ENCODE results near the gene GALP. TPM values are rescaled to one million over a fixed set of nuclear protein-coding genes. Genes with fewer than 3 reads are reported as not detected.
"Not testable (repeated sequence)": the region's sequence is repeated elsewhere in the genome, so short reads cannot be mapped to it uniquely, and the experiment has no call there.

Gene GALP
- total RNA-seq (not detected), total RNA-seq (0 to 0.19 (median 0) reads per million in 172 experiments)
- polyA plus RNA-seq (2013, experiment 1 of 2) = not detected
- polyA plus RNA-seq (2013, experiment 2 of 2) = not detected

- H3K27ac ChIP-seq (ENCODE audit: low read depth in 1 of 2, low read length in 2 of 2); H3K27me3 ChIP-seq (ENCODE audit: control insufficient read depth in 1 of 2, insufficient read depth in 2 of 2, low read length in 2 of 2); H3K36me3 Mint-ChIP-seq (ENCODE audit: low read depth); H3K4me1 ChIP-seq (ENCODE audit: insufficient read depth, low read length); H3K27ac Mint-ChIP-seq; CTCF ChIA-PET; POLR2A ChIA-PET; ATAC-seq (ENCODE audit: poor library complexity); intact Hi-C loops (cut with DNase I, micrococcal nuclease); DNase-seq; H3K4me3 ChIP-seq (ENCODE audit: low read length); H3K36me3 ChIP-seq (ENCODE audit: insufficient read depth, low read length); H3K27me3 Mint-ChIP-seq; H3K9me3 ChIP-seq (ENCODE audit: control insufficient read depth in 1 of 2, insufficient read depth in 1 of 2, low read length in 2 of 2); H3K9me3 Mint-ChIP-seq; H3K4me1 Mint-ChIP-seq (ENCODE audit: low read depth); H3K4me3 Mint-ChIP-seq: not testable (repeated sequence)
Measured at GRCh38 chr19:56175861-56176307, at the start of gene GALP. Gene GALP (plus strand): TSS chr19:56176008. CDS start chr19:56177109, 1,101 bp downstream.

GRCh38 chr19:56126983-56127780 is 48.6 kb upstream of the GALP start:
- Mint-ChIP-seq H3K4me1 (ENCODE audit: low read depth) (peaks cover 27% of the 10 kb centered on the region), H3K4me3 (no peak overlapping the region), H3K27me3 (no peaks in the 10 kb centered on the region), H3K36me3 (ENCODE audit: low read depth) (no peaks in the 10 kb centered on the region), H3K9me3 (no peaks in the 10 kb centered on the region), H3K27ac (no peak overlapping the region)
- H3K4me3 ChIP-seq (ENCODE audit: low read length) = no peak overlapping the region
- intact Hi-C loops (cut with DNase I, micrococcal nuclease) = no loop called here
- CTCF ChIA-PET = no interaction called here
- H3K9me3 ChIP-seq (ENCODE audit: control insufficient read depth in 1 of 2, insufficient read depth in 1 of 2, low read length in 2 of 2) = no peaks in the 10 kb centered on the region
- POLR2A ChIA-PET = interaction anchor here (0.9 kb wide), 1 partner anchor 13 kb away, joined by 3 read pairs; no protein-coding TSS in a partner anchor
- no peak for DNase-seq
- TF ChIP-seq, protein P1, sequence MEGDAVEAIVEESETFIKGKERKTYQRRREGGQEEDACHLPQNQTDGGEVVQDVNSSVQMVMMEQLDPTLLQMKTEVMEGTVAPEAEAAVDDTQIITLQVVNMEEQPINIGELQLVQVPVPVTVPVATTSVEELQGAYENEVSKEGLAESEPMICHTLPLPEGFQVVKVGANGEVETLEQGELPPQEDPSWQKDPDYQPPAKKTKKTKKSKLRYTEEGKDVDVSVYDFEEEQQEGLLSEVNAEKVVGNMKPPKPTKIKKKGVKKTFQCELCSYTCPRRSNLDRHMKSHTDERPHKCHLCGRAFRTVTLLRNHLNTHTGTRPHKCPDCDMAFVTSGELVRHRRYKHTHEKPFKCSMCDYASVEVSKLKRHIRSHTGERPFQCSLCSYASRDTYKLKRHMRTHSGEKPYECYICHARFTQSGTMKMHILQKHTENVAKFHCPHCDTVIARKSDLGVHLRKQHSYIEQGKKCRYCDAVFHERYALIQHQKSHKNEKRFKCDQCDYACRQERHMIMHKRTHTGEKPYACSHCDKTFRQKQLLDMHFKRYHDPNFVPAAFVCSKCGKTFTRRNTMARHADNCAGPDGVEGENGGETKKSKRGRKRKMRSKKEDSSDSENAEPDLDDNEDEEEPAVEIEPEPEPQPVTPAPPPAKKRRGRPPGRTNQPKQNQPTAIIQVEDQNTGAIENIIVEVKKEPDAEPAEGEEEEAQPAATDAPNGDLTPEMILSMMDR (IDR thresholded peaks at IDR 0.05) = no peak
- no peaks in the 10 kb centered on the region for H3K36me3 ChIP-seq (ENCODE audit: insufficient read depth, low read length)
- no peaks in the 10 kb centered on the region for H3K27me3 ChIP-seq (ENCODE audit: control insufficient read depth in 1 of 2, insufficient read depth in 2 of 2, low read length in 2 of 2)
- peaks cover 19% of the 10 kb centered on the region for H3K4me1 ChIP-seq (ENCODE audit: insufficient read depth, low read length)
- ATAC-seq (ENCODE audit: poor library complexity) = no peak
- H3K27ac ChIP-seq (ENCODE audit: low read depth in 1 of 2, low read length in 2 of 2) = no peak overlapping the region

DNA sequence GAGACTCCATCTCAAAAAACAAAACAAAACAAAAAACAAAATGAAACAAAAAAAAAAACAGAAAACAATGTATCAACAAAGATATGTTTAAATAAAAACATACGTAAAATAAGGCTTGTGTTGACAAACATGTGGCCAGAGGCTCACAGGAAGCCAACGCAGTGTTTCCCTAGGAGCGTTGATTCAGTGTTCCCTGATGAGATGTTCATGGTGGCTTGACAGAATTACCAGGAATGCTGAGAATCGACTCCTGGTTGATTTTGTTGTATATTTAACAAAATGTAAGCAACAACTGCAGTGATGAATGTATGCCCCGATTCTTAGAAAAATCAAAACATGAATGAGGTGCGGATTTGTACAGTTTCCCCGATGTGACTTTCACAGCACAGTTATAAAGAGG is 45.8 kb upstream of the GALP start:
- no peaks in the 10 kb centered on the region for H3K27me3 Mint-ChIP-seq
- no peak overlapping the region for H3K27ac Mint-ChIP-seq
- H3K4me3 Mint-ChIP-seq = no peak overlapping the region
- no peak overlapping the region for H3K4me3 ChIP-seq (ENCODE audit: low read length)
- CTCF ChIA-PET = no interaction called here
- no peaks in the 10 kb centered on the region for H3K27me3 ChIP-seq (ENCODE audit: control insufficient read depth in 1 of 2, insufficient read depth in 2 of 2, low read length in 2 of 2)
- no peaks in the 10 kb centered on the region for H3K36me3 Mint-ChIP-seq (ENCODE audit: low read depth)
- H3K9me3 ChIP-seq (ENCODE audit: control insufficient read depth in 1 of 2, insufficient read depth in 1 of 2, low read length in 2 of 2) = no peaks in the 10 kb centered on the region
- H3K27ac ChIP-seq (ENCODE audit: low read depth in 1 of 2, low read length in 2 of 2) = no peak overlapping the region
- POLR2A ChIA-PET = no interaction called here
- ATAC-seq (ENCODE audit: poor library complexity) = no peak
- TF ChIP-seq, protein P1 (IDR thresholded peaks at IDR 0.05) = no peak
- intact Hi-C loops (cut with DNase I, micrococcal nuclease) = no loop called here
- H3K4me1 ChIP-seq (ENCODE audit: insufficient read depth, low read length) = peaks cover 6% of the 10 kb centered on the region
- peaks cover 9% of the 10 kb centered on the region for H3K4me1 Mint-ChIP-seq (ENCODE audit: low read depth)
- no peaks in the 10 kb centered on the region for H3K36me3 ChIP-seq (ENCODE audit: insufficient read depth, low read length)
- no peak for DNase-seq
- H3K9me3 Mint-ChIP-seq = no peaks in the 10 kb centered on the region
